Hepatic stellate cell (primary cell): ENCODE results near the gene JARID2.

Experiments
- DNase-seq: peaks from one replicate; pipeline ENCODE4 v3.0.0; 2011; ENCODE audit warnings: low spot score

The JARID2 gene

GRCh38 chr6:15510121-15510520 lies 264.3 kb downstream of the JARID2 start:
- DNase-seq, result no peak

GRCh38 chr6:15510536-15511247 lies 264.8 kb downstream of the JARID2 start:
- DNase-seq, result no peak

DNA sequence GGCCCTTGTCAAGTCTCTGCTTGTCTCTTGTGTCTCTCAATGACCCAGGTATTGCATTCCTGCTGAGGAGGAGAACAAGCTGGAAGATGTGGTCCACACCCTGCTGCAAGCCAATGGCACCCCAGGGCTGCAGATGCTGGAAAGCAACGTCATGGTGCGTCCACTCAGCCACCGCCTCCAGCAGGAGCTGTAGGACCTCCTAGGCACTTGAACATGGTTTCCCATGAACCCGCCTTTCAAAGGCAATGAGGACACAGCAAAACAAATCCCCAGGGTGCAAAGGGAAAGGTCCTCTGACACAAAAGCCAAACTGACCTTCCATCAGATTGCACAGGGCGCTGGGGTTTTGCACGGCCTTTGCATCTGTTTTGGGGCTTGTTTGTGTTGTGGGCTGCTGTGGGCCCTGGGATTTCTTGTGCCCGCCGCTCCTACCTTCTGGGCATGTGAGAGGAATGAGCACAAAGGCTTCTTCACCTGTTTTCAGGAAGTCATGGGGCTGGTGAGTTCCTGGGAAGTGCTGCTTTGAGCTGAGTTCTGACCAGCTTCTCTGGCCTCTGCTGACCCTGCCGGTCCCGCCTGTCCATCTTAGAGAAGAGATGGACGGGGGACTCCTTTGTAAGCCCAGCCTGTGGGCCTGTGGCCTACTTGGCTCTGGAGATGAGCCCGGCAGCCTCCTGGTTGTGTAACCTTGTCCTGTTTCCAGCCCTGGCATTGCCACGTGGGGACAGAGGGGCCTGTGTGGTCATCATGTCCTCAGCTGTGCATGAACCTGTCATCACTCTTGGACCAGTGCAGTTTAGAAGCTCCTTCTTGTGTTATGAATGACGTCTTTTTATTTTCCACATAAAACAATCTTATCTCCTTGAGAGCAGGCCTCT lies 265.6 kb downstream of the JARID2 start:
- no peak for DNase-seq

- no peak for DNase-seq
These were observed 266.3 kb downstream of the JARID2 start for GRCh38 chr6:15512126-15512525.

DNA sequence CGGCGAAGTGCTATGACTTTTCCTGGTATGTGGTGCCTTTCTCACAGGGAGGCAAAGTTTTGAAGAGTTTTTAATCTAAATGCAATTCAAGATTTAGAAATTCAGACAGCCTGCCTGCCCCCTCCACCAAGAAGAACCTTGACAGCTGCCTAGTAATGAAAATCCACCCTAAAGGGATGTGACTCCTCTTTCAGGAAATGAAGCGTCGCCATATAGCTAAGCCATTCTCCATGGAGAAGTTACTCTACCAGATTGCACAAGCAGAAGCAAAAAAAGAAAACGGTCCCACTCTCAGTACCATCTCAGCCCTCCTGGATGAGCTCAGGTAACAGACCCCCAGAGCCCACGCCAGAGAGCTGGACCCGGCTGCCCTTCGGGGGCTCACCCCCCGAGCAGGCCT lies 266.9 kb downstream of the JARID2 start:
- DNase-seq, result no peak

GRCh38 chr6:15513131-15513771 lies 267.4 kb downstream of the JARID2 start:
- no peak for DNase-seq

DNA sequence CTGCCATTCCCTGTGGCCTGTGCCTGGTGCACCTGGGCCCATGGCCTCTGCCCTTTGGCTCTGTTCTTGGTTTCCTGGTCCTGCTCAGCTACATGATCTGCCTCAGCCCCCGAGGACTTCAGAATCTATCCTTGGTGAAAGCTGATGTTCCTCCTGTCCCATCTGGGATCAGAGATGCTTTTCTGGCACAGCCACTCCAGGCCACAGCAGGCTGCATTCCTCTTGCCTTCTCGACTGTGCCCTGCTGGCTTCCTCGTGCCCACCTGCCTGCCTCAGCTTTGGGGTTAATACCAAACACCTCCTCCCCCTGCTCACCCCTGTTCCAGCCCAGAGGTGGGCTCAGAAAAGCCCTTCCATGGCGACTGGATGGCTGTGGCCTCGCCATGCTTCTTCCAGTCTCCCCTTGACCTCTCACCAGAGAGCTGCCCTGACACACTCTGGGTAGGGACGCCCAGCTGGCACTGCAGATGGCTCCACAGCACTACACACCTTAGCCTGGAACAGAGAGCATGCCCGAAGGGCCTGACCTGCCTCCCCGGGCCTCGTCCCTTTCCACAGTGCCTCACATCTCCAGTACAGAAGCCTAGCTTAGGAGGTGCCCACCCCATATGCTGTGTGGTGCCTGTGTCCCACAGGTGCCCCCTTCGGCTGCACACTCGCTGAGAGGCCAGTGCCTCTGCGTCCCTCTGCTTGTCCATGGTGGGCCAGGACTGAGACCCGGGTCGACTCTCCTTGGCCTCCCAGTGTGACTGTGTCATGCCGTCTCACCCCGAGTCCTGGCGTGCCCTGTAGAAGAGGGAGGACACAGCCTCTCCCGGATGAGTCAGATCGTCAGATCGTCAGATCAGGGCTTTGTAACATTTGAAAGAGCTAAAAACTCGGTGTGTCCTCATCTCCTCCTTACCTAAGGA lies 268.2 kb downstream of the JARID2 start:
- DNase-seq, result no peak

- no peak for DNase-seq
These were observed 269.4 kb downstream of the JARID2 start for GRCh38 chr6:15515226-15515625.

DNA sequence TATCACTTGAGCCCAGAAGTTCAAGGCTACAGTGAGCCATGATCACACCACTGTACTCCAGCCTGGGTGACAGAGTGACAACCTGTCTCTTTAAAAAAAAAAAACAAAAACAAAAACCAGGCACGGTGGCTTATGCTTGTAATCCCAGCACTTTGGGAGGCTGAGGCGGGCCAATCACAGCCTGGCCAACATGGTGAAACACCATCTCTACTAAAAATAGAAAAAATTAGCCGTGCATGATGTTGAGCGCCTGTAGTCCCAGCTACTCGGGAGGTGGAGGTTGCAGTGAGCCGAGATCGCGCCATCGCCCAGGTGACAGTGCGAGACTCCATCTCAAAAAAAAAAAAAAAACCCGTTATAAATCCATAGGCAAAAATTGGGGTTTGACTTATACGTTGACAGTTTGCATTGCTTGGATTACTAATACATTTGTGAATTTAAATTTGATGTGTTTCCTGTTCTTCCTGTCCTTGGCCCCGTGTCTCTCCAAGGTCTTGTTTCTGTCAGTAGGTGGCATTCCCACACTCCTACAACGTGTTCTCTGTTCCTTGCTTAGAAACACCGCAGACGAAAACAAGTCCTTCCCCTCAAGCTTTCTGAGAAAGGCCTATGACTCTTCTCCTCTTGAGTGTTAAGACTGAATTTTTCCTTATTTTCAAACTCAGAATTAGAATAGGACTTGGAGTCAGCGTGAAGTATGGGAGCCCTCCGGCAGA lies 269.9 kb downstream of the JARID2 start:
- DNase-seq, result no peak

- DNase-seq, result no peak
These were observed 270.5 kb downstream of the JARID2 start for GRCh38 chr6:15516378-15516777.

GRCh38 chr6:15516923-15517560 lies 271.2 kb downstream of the JARID2 start:
- DNase-seq, result no peak

GRCh38 chr6:15517600-15517999 lies 271.7 kb downstream of the JARID2 start:
- no peak for DNase-seq

GRCh38 chr6:15518057-15518456 lies 272.2 kb downstream of the JARID2 start:
- no peak for DNase-seq

DNA sequence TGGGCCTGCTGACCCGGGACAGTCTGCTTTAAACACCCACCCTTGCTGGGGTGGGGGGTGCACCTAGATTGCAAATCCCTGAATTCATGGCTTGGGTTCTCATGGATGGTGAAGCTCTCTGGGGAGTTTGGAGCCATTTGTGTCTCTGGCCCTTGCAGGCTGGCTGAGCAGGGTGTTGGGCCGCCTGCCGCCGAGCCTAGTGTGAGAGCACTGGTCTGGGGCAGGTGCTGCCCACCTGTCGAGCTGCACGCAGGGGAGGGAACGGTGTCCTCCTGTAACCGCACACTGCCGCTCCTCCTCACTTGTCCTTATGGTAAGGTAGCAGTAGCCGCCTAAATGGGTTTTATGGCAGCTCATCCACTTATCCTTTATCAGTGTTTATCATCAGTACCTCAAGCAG lies 273.0 kb downstream of the JARID2 start:
- DNase-seq, result no peak

- DNase-seq, result no peak
These were observed 273.8 kb downstream of the JARID2 start for GRCh38 chr6:15519681-15520080.

- no peak for DNase-seq
These were observed 274.8 kb downstream of the JARID2 start for GRCh38 chr6:15520626-15521203.

- DNase-seq, result no peak
These were observed 275.7 kb downstream of the JARID2 start for GRCh38 chr6:15521582-15521981.

GRCh38 chr6:15522026-15522425 lies 276.2 kb downstream of the JARID2 start:
- no peak for DNase-seq

- DNase-seq, result no peak
These were observed 276.6 kb downstream of the JARID2 start for GRCh38 chr6:15522427-15522826.

- DNase-seq, result no peak
These were observed 277.1 kb downstream of the JARID2 start for GRCh38 chr6:15522856-15523529.
